NCI-H1694 (cell line): ENCODE results near the gene MOB3A.

Experiments
- DNase-seq: peaks from one replicate; lab custom pipeline; 2025; lab: John Stamatoyannopoulos, UW

The MOB3A gene

GRCh38 chr19:2123682-2124387 is 27.7 kb upstream of the MOB3A start:
- no peak for DNase-seq

- no peak for DNase-seq
Observed at GRCh38 chr19:2122982-2123381, 26.9 kb upstream of the MOB3A start.

- DNase-seq: no peak
Observed at GRCh38 chr19:2122251-2122650, 26.1 kb upstream of the MOB3A start.

GRCh38 chr19:2121416-2122051 is 25.4 kb upstream of the MOB3A start:
- DNase-seq: no peak

DNA sequence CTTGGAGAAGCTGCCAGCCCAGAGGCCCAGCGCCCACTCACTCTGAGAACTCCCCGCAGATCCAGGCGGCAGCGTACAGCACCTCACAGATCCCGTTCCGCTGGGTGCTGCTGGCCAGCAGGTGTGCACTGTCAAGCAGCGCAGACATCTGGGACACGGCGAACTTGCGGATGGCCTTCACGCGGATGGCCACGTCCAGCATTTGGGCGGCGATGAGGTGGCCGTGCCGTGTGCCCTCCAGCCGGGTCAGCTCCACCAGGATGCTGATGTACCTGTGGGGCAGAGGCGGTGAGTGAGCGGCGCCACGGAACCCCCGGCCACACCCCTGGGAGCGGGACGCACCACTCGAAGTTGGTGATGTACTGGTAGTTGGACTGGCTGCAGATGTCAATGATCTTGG is 24.7 kb upstream of the MOB3A start:
- DNase-seq: no peak

DNA sequence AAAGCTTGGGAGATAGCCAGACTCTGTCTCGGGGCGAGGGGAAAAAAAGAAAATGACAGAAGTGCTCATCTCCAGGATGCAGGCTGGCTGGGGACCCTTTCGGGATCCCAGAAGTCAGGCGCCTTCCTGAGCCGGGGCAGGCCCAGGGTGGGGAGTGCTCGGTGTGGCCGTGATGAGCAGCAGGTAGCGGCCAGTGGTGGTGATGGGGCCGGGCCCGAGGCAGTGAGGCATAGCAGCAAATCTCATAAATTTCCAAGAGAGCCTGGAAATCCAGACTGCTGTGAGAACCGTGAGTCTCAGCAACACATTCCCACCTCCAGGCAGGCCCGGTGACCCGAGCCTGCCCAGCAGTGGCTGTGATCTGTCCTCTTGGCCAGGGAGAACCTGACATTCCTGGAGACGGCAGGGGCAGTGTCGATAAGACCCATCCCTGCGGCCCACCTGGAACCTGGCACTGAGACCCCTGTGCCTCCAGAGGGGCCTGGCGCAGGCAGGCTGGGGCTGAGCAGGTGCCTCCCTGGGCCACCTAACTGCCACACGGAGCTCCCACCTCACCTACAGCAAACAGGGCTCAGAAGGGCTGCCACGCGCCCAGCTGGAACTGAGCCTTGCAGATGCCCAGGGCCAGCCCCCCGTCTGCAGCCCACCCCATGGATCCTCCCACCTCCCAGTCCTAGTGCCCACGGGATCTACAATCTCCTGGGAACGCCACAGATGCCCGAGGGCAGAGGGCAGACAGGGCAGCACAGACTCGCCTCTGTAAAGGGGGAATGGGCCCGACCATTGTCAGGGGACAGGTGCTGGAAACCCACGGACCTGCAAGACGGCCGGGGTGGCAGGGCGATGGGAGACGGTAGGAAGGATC is 24.0 kb upstream of the MOB3A start:
- DNase-seq: no peak

- DNase-seq: no peak
Observed at GRCh38 chr19:2118438-2118837, 22.3 kb upstream of the MOB3A start.

DNA sequence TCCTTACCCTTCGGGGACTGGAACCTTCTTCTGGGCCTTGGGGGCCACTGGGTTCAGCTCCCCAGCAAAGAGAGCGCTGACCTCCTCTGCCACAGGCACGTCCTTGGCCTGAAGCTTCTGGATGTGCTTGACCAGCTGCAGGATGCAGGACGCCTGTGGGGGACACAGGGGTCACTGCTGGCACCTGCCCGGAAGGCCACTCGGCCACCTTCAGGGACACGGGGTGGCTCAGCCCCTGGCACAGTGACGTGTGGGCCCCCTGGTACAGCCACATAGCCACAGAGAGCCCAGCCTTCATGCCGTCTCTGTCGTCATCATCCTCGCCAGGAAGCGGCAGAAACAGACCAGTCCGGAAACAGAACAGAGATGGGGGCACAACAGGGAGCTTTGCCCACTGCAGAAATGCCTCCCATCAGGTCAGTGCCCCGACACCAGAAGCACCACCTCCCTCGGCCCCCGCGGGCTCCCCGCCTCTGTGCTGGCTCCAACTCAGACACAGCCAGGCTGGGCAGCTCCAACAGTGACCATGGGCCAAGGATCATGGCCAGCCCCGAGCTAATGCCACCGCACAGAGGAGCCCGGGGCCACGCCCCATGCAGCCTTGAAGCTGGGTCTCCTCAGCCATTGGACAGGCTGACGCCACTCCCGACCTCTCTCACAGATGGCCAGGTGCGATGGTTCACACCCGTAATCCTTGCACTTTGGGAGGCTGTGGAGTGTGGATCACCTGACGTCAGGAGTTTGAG is 21.3 kb upstream of the MOB3A start:
- DNase-seq: no peak

- DNase-seq: no peak
Observed at GRCh38 chr19:2116507-2116906, 20.4 kb upstream of the MOB3A start.

GRCh38 chr19:2115911-2116426 is 19.8 kb upstream of the MOB3A start:
- no peak for DNase-seq

- no peak for DNase-seq
Observed at GRCh38 chr19:2115324-2115723, 19.2 kb upstream of the MOB3A start.

DNA sequence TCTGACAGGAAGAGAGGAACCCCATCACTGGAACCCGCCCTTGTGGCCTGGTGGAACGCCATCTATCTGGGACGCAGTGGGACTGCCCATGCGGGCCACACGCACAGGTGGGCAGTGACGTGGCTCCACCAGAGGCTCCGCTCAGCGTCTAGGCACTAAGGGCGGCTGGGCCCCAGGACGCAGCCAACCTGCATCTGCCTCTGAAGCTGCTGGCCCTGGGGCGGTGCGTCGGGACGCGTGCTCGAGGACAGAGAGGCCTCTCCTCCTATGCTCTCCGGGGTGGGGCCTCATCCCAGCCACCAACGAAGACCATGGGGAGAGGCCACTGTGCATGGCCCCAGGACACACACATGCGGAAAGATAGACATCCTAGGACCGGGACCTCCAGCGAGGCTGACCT is 18.7 kb upstream of the MOB3A start:
- no peak for DNase-seq

DNA sequence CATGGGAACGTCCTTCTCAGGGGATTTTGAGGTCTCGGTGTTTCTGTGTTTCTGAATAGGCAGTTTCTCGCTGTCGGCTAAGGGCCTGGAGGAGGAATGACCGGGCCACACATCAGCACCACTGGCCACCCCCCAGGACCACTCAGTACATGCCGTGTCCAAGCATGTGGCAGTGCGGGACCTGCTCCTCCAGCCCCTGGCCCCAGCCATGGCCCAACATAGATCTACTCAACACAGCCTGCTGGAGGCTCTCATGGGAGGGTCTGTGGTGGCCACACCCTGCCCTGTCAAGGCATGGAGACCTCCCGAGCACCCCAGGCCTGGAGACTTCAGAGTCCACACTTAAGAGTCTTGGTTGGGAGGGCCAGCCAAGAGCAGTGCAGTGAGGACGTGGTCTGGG is 18.1 kb upstream of the MOB3A start:
- DNase-seq: no peak

DNA sequence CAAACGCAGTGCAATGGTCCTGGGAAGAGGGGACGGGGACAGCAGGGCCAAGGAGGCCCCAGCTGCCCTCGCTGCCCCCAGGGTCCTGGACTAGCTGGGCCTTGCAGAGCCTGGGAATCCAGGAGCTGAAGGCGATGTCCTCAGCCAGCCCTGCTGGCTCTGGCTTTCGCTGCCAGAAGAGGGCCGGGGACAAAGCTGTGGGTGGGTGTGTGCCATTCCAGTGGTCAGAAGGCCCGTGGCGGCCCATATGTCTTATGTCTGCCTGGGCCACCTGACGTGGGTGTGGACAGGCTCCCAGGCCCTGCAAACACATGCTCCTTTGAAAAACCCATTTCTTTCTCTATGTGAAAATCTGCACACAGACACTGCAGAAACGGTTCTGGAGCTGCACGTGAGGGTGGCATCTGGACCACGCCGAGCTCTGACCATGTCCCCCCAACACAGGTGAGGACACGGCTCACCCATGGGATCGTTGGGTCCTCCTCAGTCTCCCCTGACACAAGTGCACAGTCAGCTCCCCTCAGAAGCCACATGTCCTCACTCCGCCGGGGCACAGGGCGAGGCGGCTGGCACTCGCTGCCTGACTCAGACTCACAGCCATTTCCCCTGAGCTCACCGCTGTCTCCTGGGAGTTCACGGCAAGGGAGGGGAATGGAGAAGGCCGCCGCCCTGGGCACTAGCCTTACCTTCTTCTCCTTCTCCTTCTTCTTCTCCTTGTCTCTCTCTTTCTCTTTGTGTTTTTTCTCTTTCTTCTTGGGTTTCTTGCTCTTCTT is 17.5 kb upstream of the MOB3A start:
- no peak for DNase-seq

- no peak for DNase-seq
Observed at GRCh38 chr19:2112516-2113320, 16.6 kb upstream of the MOB3A start.

GRCh38 chr19:2111886-2112285 is 15.8 kb upstream of the MOB3A start:
- DNase-seq: no peak

DNA sequence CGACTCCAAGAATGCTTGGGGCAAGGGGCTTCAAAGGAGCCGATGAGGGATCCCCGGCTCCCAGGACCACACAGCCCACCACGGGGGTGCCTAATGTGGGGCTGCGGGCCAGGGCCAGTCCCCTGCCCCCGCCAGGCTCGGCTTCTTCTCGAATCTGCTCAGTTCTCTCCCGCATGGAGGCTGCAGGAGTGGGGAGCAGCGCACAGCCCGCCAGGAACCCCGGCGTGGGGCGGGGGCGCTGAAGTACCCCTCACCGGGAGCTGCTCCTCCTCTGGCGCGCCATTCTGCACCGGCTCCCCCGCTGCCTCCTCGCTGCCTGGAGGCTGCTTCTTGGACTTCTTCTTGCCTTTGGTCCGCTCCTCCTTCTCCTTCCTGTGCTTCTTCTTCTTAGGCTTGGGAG is 15.3 kb upstream of the MOB3A start:
- DNase-seq: no peak

GRCh38 chr19:2110822-2111221 is 14.7 kb upstream of the MOB3A start:
- DNase-seq: no peak

GRCh38 chr19:2109046-2109864 is 13.1 kb upstream of the MOB3A start:
- DNase-seq: no peak
